Activated T-helper 2 cell treated with anti-CD3 and anti-CD28 coated beads, Interferon-gamma antibody, Interleukin-2, Interleukin-4, amounts not matched to agents 10 μg/mL and 5 μg/mL and 100 μg/mL, durations not matched to agents 14 hours and 24 hours and 36 hours (primary cell): ENCODE results near the gene RALY. TPM values are rescaled to one million over a fixed set of nuclear protein-coding genes. Genes with fewer than 3 reads are reported as not detected.
"Not testable (repeated sequence)": the region's sequence is repeated elsewhere in the genome, so short reads cannot be mapped to it uniquely, and the experiment has no call there.

Experiments used
- DNase-seq: peaks from one replicate; pipeline ENCODE4 v3.0.0; 2021; ENCODE audit warnings: low spot score
- H3K27ac Mint-ChIP-seq: one replicate; pipeline ENCODE4 v1.8.0; 2021; ENCODE audit warnings: mixed read lengths
- H3K27me3 Mint-ChIP-seq: one replicate; pipeline ENCODE4 v1.8.0; 2021; ENCODE audit warnings: low read depth, mixed read lengths
- H3K36me3 Mint-ChIP-seq: one replicate; pipeline ENCODE4 v1.8.0; 2021; ENCODE audit warnings: low read depth, mixed read lengths
- H3K4me1 Mint-ChIP-seq: one replicate; pipeline ENCODE4 v1.8.0; 2021; ENCODE audit warnings: low read depth, mixed read lengths
- H3K4me3 Mint-ChIP-seq: one replicate; pipeline ENCODE4 v1.8.0; 2021; ENCODE audit warnings: low read depth, mild to moderate bottlenecking, moderate library complexity, mixed read lengths
- H3K9me3 Mint-ChIP-seq: one replicate; pipeline ENCODE4 v1.8.0; 2021; ENCODE audit warnings: mixed read lengths
- intact Hi-C: fragments of 100-400 bp; cut with micrococcal nuclease; formaldehyde crosslinking; loops from one replicate; pipeline ENCODE4 v1.15.1; 2023
- total RNA-seq: library from RNA; stranded (reverse); gene quantifications from 2 replicates; pipeline ENCODE4 v1.2.3, GENCODE V29; 2022

RALY gene
- total RNA-seq, 1 donor from 2014 or later: 149 TPM

DNA sequence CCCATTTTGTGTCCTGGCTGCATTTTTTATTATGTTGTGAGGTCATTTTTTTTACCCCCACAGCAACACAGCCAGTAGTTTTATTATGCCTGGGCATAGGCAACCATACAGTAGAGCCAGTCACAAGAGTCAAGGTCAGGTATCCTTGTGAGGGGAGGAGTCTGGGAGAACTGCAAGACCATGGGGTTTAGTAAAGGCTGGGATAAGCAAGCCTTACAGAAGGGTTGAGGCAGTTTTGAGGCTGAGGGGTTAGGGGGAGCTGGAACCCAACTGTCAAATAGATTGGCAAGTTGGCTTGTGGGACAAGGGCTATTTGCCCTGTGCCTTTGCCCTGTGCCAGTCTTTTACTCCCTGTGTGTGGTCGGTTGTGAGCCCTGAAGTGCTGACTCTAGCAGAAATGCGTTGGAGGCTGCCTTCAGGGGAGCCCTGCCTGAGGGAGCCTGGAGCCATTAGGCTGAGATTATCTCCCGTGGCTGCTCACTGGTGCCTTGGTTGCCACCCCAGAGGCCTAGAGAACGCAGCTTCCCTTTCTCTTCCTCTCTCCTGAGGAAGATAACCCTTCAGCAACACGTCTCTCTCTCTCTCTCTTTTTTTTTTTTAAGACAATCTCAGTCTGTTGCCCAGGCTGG lies 31.1 kb downstream of the RALY start:
- Mint-ChIP-seq H3K4me1 (peaks cover 30% of the 10 kb centered on the region), H3K36me3 (peaks cover 10% of the 10 kb centered on the region), H3K27me3 (no peaks in the 10 kb centered on the region), H3K4me3 (no peak overlapping the region), H3K9me3 (no peaks in the 10 kb centered on the region), H3K27ac (no peak overlapping the region)
- no peak for DNase-seq
- intact Hi-C loops: no loop called here

DNA sequence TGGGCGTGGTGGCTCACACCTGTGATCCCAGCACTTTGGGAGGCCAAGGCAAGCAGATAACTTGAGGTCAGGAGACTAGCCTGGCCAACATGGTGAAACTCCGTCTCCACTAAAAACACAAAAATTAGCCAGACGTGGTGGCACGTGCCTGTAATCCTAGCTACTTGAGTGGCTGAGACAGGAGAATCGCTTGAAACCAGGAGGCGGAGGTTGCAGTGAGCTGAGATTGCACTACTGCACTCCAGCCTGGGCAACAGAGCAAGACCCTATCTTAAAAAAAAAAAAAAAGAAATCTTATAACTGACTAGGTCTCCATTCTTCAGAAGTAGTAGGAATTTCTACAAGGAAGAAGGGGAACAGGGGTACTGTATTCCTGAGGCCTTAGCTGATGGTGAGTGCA lies 34.3 kb downstream of the RALY start:
- intact Hi-C loops: not testable (repeated sequence)
- peaks cover 11% of the 10 kb centered on the region for H3K4me1 Mint-ChIP-seq

DNA sequence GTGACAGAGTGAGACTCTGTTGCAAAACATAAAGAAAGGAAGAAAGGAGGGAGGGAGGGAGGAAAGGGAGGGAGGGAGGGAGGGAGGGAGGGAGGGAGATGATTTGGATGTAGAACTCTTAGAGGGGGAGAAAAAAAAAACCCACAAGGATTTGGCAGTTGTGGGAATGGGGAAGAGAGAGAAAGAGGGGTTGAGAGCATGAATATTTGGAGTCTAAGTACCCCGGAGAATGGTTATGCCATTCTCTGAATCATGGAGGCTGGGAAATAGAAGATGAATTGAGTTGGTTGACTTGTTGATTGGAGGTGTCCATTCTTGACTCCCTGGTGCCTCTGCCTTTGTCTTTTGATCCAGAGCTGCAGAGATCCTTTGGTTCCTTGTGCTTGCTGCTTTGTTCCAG lies 35.7 kb downstream of the RALY start:
- H3K27me3 Mint-ChIP-seq: no peaks in the 10 kb centered on the region
- H3K27ac Mint-ChIP-seq: no peak overlapping the region
- intact Hi-C loops: no loop called here
- H3K9me3 Mint-ChIP-seq: no peaks in the 10 kb centered on the region
- no peak for DNase-seq
- peaks cover 8% of the 10 kb centered on the region for H3K4me1 Mint-ChIP-seq
- H3K36me3 Mint-ChIP-seq: peaks cover 17% of the 10 kb centered on the region
- no peak overlapping the region for H3K4me3 Mint-ChIP-seq

More for the DNA sequence above, 34.3 kb downstream of the RALY start:
- not testable (repeated sequence) for DNase-seq, H3K36me3 Mint-ChIP-seq, H3K27me3 Mint-ChIP-seq, H3K9me3 Mint-ChIP-seq, H3K4me3 Mint-ChIP-seq, H3K27ac Mint-ChIP-seq

DNA sequence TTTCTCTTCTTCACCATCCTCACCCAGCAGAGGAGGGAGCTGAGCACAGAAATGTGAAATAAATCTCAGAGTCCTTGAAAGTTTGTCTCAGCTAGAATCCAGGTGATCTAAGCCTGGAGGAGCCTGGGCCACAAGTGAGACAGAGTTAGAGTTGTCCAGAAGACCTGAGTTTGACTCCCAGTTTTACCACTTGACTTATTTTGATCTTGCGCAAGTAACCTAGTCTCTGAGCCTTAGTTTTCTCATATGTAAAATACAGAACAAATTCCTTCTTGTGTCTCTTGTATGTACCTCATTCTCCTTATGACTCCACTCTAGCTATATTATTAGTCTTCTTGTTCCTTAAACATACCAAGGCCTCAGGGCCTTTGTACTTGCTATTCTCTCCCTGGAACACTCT lies 36.7 kb downstream of the RALY start:
- H3K27ac Mint-ChIP-seq: no peak overlapping the region
- H3K9me3 Mint-ChIP-seq: no peaks in the 10 kb centered on the region
- DNase-seq: no peak
- H3K4me1 Mint-ChIP-seq: peaks cover 5% of the 10 kb centered on the region
- peaks cover 17% of the 10 kb centered on the region for H3K36me3 Mint-ChIP-seq
- no peak overlapping the region for H3K4me3 Mint-ChIP-seq
- H3K27me3 Mint-ChIP-seq: no peaks in the 10 kb centered on the region
- intact Hi-C loops: no loop called here

DNA sequence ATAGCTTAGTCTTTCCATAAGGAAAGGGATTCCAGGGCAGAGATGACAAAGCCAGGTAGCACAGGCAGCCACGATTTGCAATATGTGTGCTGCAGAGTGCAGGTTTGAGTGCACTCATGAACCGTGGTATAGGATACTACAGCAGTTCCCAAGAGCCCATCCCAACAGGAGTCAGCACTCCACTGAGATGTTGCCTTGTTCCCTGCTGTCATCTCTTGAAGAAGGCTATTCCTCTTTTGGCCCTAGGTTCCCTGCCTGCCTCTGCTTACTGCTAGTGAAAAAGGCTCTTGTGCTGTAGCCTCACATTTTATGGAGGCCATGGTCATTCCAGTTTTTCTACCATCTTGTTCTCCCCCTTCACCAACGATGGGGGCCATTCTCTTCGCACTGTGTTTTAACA lies 40.2 kb downstream of the RALY start:
- no peak overlapping the region for H3K4me3 Mint-ChIP-seq
- no peak for DNase-seq
- H3K27me3 Mint-ChIP-seq: no peaks in the 10 kb centered on the region
- intact Hi-C loops: no loop called here
- peaks cover 23% of the 10 kb centered on the region for H3K4me1 Mint-ChIP-seq
- peaks cover 20% of the 10 kb centered on the region for H3K36me3 Mint-ChIP-seq
- H3K27ac Mint-ChIP-seq: no peak overlapping the region
- no peaks in the 10 kb centered on the region for H3K9me3 Mint-ChIP-seq

DNA sequence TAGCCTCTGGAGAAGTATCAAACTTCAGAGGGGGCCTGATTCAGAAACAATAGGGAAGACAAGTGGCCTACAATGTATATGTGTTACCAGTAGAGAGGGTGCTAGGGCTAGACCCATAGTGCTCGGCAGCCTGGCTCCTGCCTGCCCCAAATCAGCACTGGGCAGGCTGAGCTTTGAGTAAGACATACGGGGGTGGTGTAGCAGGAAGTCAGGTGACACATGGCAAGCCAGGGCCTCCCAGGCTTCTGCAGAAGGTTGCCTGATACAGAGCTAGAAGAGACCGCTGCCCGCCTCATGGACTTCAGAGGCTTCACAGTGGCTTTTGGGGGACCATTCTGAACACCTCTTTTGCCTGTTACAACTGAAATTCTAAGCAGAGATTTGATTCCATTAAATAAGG lies 43.4 kb downstream of the RALY start:
- Mint-ChIP-seq H3K36me3 (peaks cover 19% of the 10 kb centered on the region), H3K4me3 (peak overlapping the region; percentile 43), H3K27me3 (no peaks in the 10 kb centered on the region), H3K4me1 (peaks cover 24% of the 10 kb centered on the region), H3K9me3 (no peaks in the 10 kb centered on the region), H3K27ac (peak overlapping the region; percentile 69)
- peak; percentile 20 for DNase-seq
- intact Hi-C loops: no loop called here

DNA sequence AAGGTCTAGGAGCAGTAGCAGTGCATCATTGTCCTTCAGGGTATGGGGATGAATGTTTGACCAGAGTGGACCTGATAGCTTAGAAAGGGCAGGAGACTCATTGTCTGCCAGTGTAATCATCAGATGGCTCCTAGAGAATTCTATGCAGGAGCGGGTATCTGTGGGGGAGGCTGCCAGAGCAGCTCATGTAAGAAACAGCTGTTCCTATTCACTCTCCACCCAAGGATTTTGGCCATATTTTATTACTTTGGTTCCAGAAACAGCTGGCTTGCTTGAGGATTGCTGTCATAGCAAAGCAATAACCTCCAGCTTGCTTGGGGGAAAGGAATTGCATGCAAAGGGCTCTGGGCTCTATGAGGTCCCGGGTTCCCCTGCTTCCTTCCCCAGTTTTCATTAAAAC lies 44.1 kb downstream of the RALY start:
- Mint-ChIP-seq H3K4me1 (peaks cover 24% of the 10 kb centered on the region), H3K4me3 (no peak overlapping the region), H3K27me3 (no peaks in the 10 kb centered on the region), H3K9me3 (no peaks in the 10 kb centered on the region), H3K27ac (no peak overlapping the region), H3K36me3 (peaks cover 14% of the 10 kb centered on the region)
- no peak for DNase-seq
- intact Hi-C loops: no loop called here

DNA sequence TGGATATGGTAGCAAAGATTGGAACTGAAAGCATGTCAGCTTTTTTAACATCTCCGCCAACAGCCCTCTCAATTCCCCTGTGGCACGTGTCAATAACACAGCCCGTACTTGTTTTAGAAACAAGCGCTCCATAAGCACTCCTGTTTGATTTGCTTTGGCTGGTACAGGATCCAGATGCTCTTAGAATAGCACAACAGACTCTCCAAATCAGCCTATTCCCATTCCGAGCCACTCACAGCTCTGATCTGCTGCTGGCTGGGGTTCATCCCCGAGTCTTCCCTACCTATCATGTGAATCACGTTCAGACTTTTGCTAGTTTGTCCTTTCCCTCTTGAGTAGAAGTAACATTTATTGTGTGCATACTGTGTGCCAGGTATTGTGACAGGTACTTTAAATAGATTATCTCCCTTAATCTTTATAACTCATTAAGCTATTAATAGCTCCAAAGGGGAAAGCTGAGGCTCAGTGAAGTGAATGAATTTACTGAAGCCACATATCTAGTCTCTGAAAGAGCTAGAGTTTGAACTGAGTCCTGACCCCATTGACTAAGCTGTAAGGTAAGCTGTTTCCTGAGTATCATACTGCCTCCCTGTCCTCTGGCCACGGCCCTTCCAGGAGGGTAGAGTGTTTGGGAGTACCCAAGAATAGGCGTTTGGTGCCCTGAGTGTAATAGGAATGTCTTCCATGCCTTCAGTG lies 46.7 kb downstream of the RALY start:
- Mint-ChIP-seq H3K27ac (no peak overlapping the region), H3K9me3 (no peaks in the 10 kb centered on the region), H3K27me3 (no peaks in the 10 kb centered on the region), H3K4me1 (peaks cover 24% of the 10 kb centered on the region), H3K36me3 (peaks cover 10% of the 10 kb centered on the region), H3K4me3 (no peak overlapping the region)
- intact Hi-C loops: no loop called here
- no peak for DNase-seq

DNA sequence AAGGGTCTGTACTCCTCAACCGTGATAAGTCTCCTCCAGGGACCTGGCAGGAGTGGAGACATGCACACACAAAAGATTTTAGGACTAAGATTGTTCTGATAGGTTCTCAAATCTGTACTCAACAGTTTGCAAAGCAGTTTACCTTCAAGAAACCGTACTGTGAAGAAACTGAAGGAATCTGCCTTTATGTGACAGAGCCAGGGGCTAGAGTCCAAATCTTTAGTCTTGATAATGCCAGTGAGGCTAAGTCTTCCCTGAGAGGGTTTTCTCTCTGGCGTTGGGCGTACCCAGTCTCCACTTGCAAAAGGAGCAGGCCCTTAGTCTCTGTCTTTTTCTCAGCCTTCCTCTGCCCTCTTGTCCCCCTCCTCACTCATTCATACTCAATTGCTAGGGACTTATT lies 47.5 kb downstream of the RALY start:
- intact Hi-C loops: no loop called here
- Mint-ChIP-seq H3K27ac (no peak overlapping the region), H3K4me1 (peaks cover 21% of the 10 kb centered on the region), H3K36me3 (peaks cover 10% of the 10 kb centered on the region), H3K4me3 (no peak overlapping the region), H3K27me3 (no peaks in the 10 kb centered on the region), H3K9me3 (no peaks in the 10 kb centered on the region)
- no peak for DNase-seq

DNA sequence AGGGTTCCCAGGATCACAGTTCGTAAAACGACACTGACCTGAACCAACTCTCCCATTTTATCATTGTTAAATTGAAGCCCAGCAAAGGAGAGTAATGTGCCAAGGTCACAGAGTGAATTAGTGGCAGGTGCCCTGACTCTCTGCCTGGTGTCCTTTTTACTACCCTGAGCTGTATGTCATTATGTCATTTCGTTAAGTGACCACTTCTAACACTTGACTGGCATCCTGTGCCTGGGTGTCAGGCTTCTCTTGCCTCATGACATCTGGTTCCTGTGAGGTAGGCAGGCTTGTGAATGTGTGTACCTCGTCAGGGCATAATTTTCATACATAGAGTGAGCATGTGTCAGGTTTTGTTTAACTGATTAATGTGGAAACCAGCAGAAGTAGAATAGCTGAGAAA lies 48.6 kb downstream of the RALY start:
- H3K4me3 Mint-ChIP-seq: no peak overlapping the region
- H3K4me1 Mint-ChIP-seq: peaks cover 12% of the 10 kb centered on the region
- no peaks in the 10 kb centered on the region for H3K9me3 Mint-ChIP-seq
- DNase-seq: no peak
- peaks cover 8% of the 10 kb centered on the region for H3K36me3 Mint-ChIP-seq
- H3K27ac Mint-ChIP-seq: peak overlapping the region; percentile 12
- intact Hi-C loops: no loop called here
- no peaks in the 10 kb centered on the region for H3K27me3 Mint-ChIP-seq

DNA sequence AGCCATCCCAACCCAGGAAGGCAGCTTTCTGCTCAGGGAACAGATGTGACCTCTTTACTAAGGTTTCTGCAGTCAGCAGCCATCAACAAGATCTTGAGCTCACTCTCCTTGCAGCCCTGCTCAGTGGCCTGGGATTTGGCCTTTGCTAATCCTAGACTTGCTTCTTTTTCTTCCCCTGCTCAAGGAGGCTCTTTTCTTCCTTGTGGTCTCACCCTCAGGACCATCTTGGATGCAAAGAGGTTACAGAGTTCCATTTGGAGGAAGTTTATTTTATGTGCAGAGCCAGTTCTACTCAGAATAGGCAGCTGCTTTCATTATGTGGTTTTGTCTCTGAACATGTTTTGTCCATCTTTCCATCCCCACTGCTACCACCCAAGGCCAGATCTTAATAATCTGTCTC lies 49.3 kb downstream of the RALY start:
- Mint-ChIP-seq H3K4me1 (peaks cover 6% of the 10 kb centered on the region), H3K27me3 (no peaks in the 10 kb centered on the region), H3K27ac (no peak overlapping the region), H3K4me3 (no peak overlapping the region), H3K36me3 (peaks cover 7% of the 10 kb centered on the region), H3K9me3 (no peaks in the 10 kb centered on the region)
- intact Hi-C loops: no loop called here
- DNase-seq: no peak

DNA sequence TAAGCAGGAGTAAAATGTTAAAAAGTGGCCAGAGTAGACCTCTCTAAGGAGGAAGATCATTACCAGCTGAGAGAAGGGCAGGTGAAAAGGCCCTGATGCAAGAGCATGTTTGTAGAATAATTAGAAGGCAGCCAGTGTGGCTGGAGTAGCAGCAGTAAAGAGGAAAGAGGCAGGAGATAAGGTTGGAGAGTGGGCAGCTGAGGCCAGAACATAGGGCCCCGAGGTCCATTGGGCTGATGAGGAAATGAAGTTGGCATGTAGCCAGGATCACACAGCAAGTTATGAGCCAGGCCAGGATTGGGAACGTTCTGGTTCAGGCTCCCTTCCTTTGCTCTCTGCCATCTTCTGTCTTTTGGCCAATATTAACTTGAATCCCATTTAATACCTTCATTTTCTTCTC lies 51.6 kb downstream of the RALY start:
- intact Hi-C loops: no loop called here
- peaks cover 9% of the 10 kb centered on the region for H3K36me3 Mint-ChIP-seq
- H3K9me3 Mint-ChIP-seq: no peaks in the 10 kb centered on the region
- H3K4me3 Mint-ChIP-seq: no peak overlapping the region
- H3K4me1 Mint-ChIP-seq: peaks cover 11% of the 10 kb centered on the region
- no peaks in the 10 kb centered on the region for H3K27me3 Mint-ChIP-seq
- no peak overlapping the region for H3K27ac Mint-ChIP-seq
- no peak for DNase-seq

DNA sequence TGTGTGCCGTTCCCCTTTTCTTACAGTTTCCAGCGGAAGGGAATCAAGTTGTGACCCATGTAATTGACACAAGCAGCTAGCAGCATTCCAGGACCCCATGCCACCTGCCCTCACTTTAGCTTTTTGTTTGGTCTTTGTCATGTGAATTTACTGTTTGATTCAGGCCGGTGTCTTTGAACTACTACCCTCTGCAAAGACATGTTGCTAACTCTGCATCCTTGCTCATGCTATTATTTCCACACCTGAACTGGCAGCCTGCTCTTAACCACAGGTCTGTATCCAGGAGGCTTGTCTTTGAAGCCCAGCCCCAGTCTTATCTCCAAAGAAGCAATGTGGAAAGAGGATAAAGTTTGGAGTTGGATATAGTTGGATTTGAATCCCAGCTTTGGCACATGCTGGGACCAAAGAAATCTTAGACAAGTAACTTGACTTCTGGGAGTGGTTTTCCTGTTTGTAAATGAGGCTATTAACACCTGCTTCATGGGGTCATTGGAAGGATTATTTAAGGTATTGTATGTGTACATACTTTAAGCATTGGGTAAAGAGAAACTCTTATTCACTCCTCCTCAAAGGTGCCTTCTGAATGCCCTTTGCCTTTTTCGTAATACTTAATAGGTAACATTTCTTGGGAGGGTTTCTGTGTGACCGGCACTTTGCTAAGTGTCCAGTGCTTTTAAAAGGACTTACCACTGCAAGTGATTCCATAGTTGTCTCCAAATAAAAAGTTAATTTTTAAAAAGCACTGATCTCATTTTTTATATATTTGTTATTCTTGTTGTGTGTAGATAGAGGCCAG lies 52.4 kb downstream of the RALY start:
- intact Hi-C loops: no loop called here
- no peak overlapping the region for H3K27ac Mint-ChIP-seq
- no peak overlapping the region for H3K4me3 Mint-ChIP-seq
- peaks cover 10% of the 10 kb centered on the region for H3K4me1 Mint-ChIP-seq
- H3K27me3 Mint-ChIP-seq: no peaks in the 10 kb centered on the region
- no peaks in the 10 kb centered on the region for H3K9me3 Mint-ChIP-seq
- DNase-seq: no peak
- H3K36me3 Mint-ChIP-seq: peaks cover 9% of the 10 kb centered on the region
